Calu3 (cell line): ENCODE data around the gene CDK4. TPM values are rescaled to one million over a fixed set of nuclear protein-coding genes. Genes with fewer than 3 reads are reported as not detected.
A peak's percentile ranks its signal among the peaks of the same experiment; 100 is the strongest.

Experiments used
- BruUV-seq: library from RNA; stranded (reverse); fragments of 400-500 nt; replicated peaks from 2 replicates; lab custom pipeline; 2021; lab: Mats Ljungman, UMichigan
- CTCF ChIA-PET: fragments of 300-600 bp; sonication (Branson Sonifier 250); formaldehyde crosslinking; loops from one replicate; lab custom pipeline; 2022; ENCODE audit warnings: antibody characterized with exemption; lab: Charles Lee
- DNase-seq: peaks from one replicate; pipeline ENCODE4 v3.0.0; 2022
- H3K27ac Mint-ChIP-seq: one replicate; pipeline ENCODE4 v1.8.0; 2022; ENCODE audit warnings: mixed read lengths; ENCODE audit not compliant: unreplicated experiment
- H3K27me3 Mint-ChIP-seq: one replicate; pipeline ENCODE4 v1.8.0; 2022; ENCODE audit warnings: mixed read lengths; ENCODE audit not compliant: unreplicated experiment
- H3K36me3 Mint-ChIP-seq: one replicate; pipeline ENCODE4 v1.8.0; 2022; ENCODE audit warnings: mild to moderate bottlenecking, moderate library complexity, mixed read lengths; ENCODE audit not compliant: insufficient read depth, unreplicated experiment
- H3K4me1 Mint-ChIP-seq: one replicate; pipeline ENCODE4 v1.8.0; 2022; ENCODE audit warnings: mild to moderate bottlenecking, low read depth, mixed read lengths; ENCODE audit not compliant: unreplicated experiment
- H3K4me3 Mint-ChIP-seq: one replicate; pipeline ENCODE4 v1.8.0; 2022; ENCODE audit warnings: mild to moderate bottlenecking, low read depth, moderate library complexity, mixed read lengths; ENCODE audit not compliant: unreplicated experiment
- H3K9me3 Mint-ChIP-seq: one replicate; pipeline ENCODE4 v1.8.0; 2022; ENCODE audit warnings: low read depth, mixed read lengths; ENCODE audit not compliant: unreplicated experiment
- CTCF ChIP-seq: fragments of 200-600 bp; IDR thresholded peaks from one replicate; pipeline ENCODE4 v1.8.0; 2022; ENCODE audit warnings: antibody characterized with exemption; ENCODE audit not compliant: unreplicated experiment
- intact Hi-C: fragments of 100-400 bp; cut with micrococcal nuclease; formaldehyde crosslinking; loops from one replicate; pipeline ENCODE4 v1.10.0; 2022; ENCODE audit not compliant: unreplicated experiment
- total RNA-seq: library from RNA; stranded (reverse); gene quantifications from 2 replicates; pipeline ENCODE4 v1.2.3, GENCODE V29; 2022

CDK4 gene
- total RNA-seq, 1 experiment from 2014 or later: 188 TPM

- CTCF ChIA-PET: no interaction called here
- no peak overlapping the region for H3K4me3 Mint-ChIP-seq
- no peaks in the 10 kb centered on the region for H3K9me3 Mint-ChIP-seq
- peaks cover 22% of the 10 kb centered on the region for H3K4me1 Mint-ChIP-seq
- intact Hi-C loops: no loop called here
- H3K27ac Mint-ChIP-seq: no peak overlapping the region
- peaks cover 51% of the 10 kb centered on the region for H3K36me3 Mint-ChIP-seq
- no peak for DNase-seq
- H3K27me3 Mint-ChIP-seq: peaks cover 45% of the 10 kb centered on the region
- BruUV-seq: no TSS peak
- no peak for TF ChIP-seq CTCF
Measured at GRCh38 chr12:57762463-57762862, 10.4 kb upstream of the CDK4 start.

- no TSS peak for BruUV-seq
- H3K27me3 Mint-ChIP-seq: peaks cover 38% of the 10 kb centered on the region
- H3K4me3 Mint-ChIP-seq: no peak overlapping the region
- peaks cover 22% of the 10 kb centered on the region for H3K4me1 Mint-ChIP-seq
- H3K27ac Mint-ChIP-seq: peak overlapping the region; percentile 24
- DNase-seq: no peak
- peaks cover 52% of the 10 kb centered on the region for H3K36me3 Mint-ChIP-seq
- TF ChIP-seq CTCF: no peak
- H3K9me3 Mint-ChIP-seq: no peaks in the 10 kb centered on the region
- intact Hi-C loops: no loop called here
- CTCF ChIA-PET: interaction anchor here (0.9 kb wide), 1 partner anchor 751 kb away, joined by 4 read pairs; no protein-coding TSS in a partner anchor
Measured at GRCh38 chr12:57761391-57761998, 9.4 kb upstream of the CDK4 start.

- BruUV-seq: no TSS peak
- CTCF ChIA-PET: interaction anchor here (0.6 to 0.9 kb wide), 2 partner anchors 12 to 18 kb away, joined by 3 read pairs; partner anchors contain the start of genes EEF1AKMT3 and METTL1
- no peaks in the 10 kb centered on the region for H3K9me3 Mint-ChIP-seq
- no peak overlapping the region for H3K4me3 Mint-ChIP-seq
- H3K4me1 Mint-ChIP-seq: peaks cover 22% of the 10 kb centered on the region
- H3K27ac Mint-ChIP-seq: no peak overlapping the region
- peaks cover 28% of the 10 kb centered on the region for H3K27me3 Mint-ChIP-seq
- no peak for DNase-seq
- H3K36me3 Mint-ChIP-seq: peaks cover 58% of the 10 kb centered on the region
- intact Hi-C loops: no loop called here
- no peak for TF ChIP-seq CTCF
Measured at GRCh38 chr12:57760347-57760982, 8.4 kb upstream of the CDK4 start.

- no peak overlapping the region for H3K27ac Mint-ChIP-seq
- peak; percentile 57 for DNase-seq
- no TSS peak for BruUV-seq
- intact Hi-C loops: no loop called here
- peak; percentile 55 for TF ChIP-seq CTCF
- CTCF ChIA-PET: interaction anchor here (0.5 to 0.9 kb wide), 4 partner anchors 13 to 416 kb away, joined by 3 to 4 read pairs (median 3); partner anchors contain the start of genes EEF1AKMT3 and METTL1
- H3K27me3 Mint-ChIP-seq: peaks cover 18% of the 10 kb centered on the region
- H3K36me3 Mint-ChIP-seq: peaks cover 57% of the 10 kb centered on the region
- H3K9me3 Mint-ChIP-seq: no peaks in the 10 kb centered on the region
- peaks cover 14% of the 10 kb centered on the region for H3K4me1 Mint-ChIP-seq
- no peak overlapping the region for H3K4me3 Mint-ChIP-seq
Measured at GRCh38 chr12:57759360-57759980, 7.4 kb upstream of the CDK4 start.
